GM23338 (cell line): ENCODE data around the gene GATAD2B. TPM values are rescaled to one million over a fixed set of nuclear protein-coding genes. Genes with fewer than 3 reads are reported as not detected.

Experiments used
- ATAC-seq: fragments of 200-7000 bp; cut with Tn5 transposase; 3 replicates; pipeline ENCODE4 v1.9.1; 2020
- DNase-seq: peaks from one replicate; pipeline ENCODE4 v3.0.0-alpha.2; 2015; ENCODE audit warnings: low spot score
- H2AFZ ChIP-seq: fragments of 200-600 bp; sonication (generic); 2 replicates; pipeline ENCODE4 v1.8.0; 2016; ENCODE audit warnings: antibody characterized with exemption, mild to moderate bottlenecking, moderate library complexity
- H3F3A ChIP-seq: fragments of 200-600 bp; sonication (generic); replicated peaks from 2 replicates; pipeline ENCODE4 v1.8.0; 2017; ENCODE audit warnings: antibody characterized with exemption, mixed run types, low read depth
- H3K27ac ChIP-seq: fragments of 200-600 bp; sonication (generic); 2 replicates; pipeline ENCODE4 v1.6.1; 2016; ENCODE audit warnings: low read depth
- H3K27me3 ChIP-seq: fragments of 200-600 bp; sonication (generic); 2 replicates; pipeline ENCODE4 v1.8.0; 2016; ENCODE audit warnings: mild to moderate bottlenecking, mixed run types, moderate library complexity; ENCODE audit not compliant: insufficient read depth
- H3K36me3 ChIP-seq: fragments of 200-600 bp; sonication (generic); 2 replicates; pipeline ENCODE4 v1.8.0; 2016; ENCODE audit warnings: mild to moderate bottlenecking; ENCODE audit not compliant: insufficient read depth
- H3K4me1 ChIP-seq: fragments of 200-600 bp; sonication (generic); 2 replicates; pipeline ENCODE4 v1.8.0; 2016; ENCODE audit warnings: mild to moderate bottlenecking, moderate library complexity; ENCODE audit not compliant: insufficient read depth
- H3K4me2 ChIP-seq: fragments of 200-600 bp; sonication (generic); 2 replicates; pipeline ENCODE4 v1.7.1; 2017; ENCODE audit warnings: mixed run types
- H3K4me3 ChIP-seq: fragments of 200-600 bp; sonication (generic); 2 replicates; pipeline ENCODE4 v1.6.1; 2016; ENCODE audit warnings: mixed run types
- H3K79me2 ChIP-seq: fragments of 200-600 bp; sonication (generic); replicated peaks from 2 replicates; pipeline ENCODE4 v1.8.0; 2017; ENCODE audit warnings: mild to moderate bottlenecking; ENCODE audit not compliant: insufficient read depth
- H3K9me2 ChIP-seq: fragments of 200-600 bp; sonication (generic); 2 replicates; pipeline ENCODE4 v1.8.0; 2017; ENCODE audit not compliant: insufficient read depth
- H4K20me1 ChIP-seq: fragments of 200-600 bp; sonication (generic); replicated peaks from 2 replicates; pipeline ENCODE4 v1.8.0; 2017; ENCODE audit warnings: mild to moderate bottlenecking; ENCODE audit not compliant: insufficient read depth
- H3K27ac Mint-ChIP-seq: 2 replicates; pipeline ENCODE4 v1.8.0; 2020; ENCODE audit warnings: inconsistent platforms, mild to moderate bottlenecking, moderate library complexity, mixed read lengths
- H3K27me3 Mint-ChIP-seq: 3 replicates; pipeline ENCODE4 v1.8.0; 2022; ENCODE audit warnings: low read depth, mild to moderate bottlenecking, moderate library complexity, mixed read lengths, inconsistent platforms; ENCODE audit not compliant: insufficient read depth, poor library complexity
- H3K36me3 Mint-ChIP-seq: 3 replicates; pipeline ENCODE4 v1.8.0; 2021; ENCODE audit warnings: low read depth, mild to moderate bottlenecking, inconsistent platforms, moderate library complexity, mixed read lengths
- H3K4me1 Mint-ChIP-seq: 3 replicates; pipeline ENCODE4 v1.8.0; 2020; ENCODE audit warnings: mild to moderate bottlenecking, inconsistent platforms, mixed read lengths
- H3K4me3 Mint-ChIP-seq: 3 replicates; pipeline ENCODE4 v1.8.0; 2021; ENCODE audit warnings: moderate library complexity, mild to moderate bottlenecking, inconsistent platforms, mixed read lengths
- H3K9me3 Mint-ChIP-seq: 3 replicates; pipeline ENCODE4 v1.8.0; 2020; ENCODE audit warnings: moderate library complexity, mild to moderate bottlenecking, inconsistent platforms, mixed read lengths
- CREB1 ChIP-seq: fragments of 250-450 bp; sonication (Bioruptor Pico); IDR thresholded peaks from 2 replicates; pipeline ENCODE4 v1.5.0; 2020; ENCODE audit warnings: low read depth, mild to moderate bottlenecking, moderate library complexity
- EZH2phosphoT487 ChIP-seq: fragments of 200-600 bp; sonication (generic); IDR thresholded peaks from one replicate; pipeline ENCODE4 v1.8.1; 2018; ENCODE audit warnings: antibody characterized with exemption; ENCODE audit not compliant: unreplicated experiment
- JUNB ChIP-seq: IDR thresholded peaks from one replicate; pipeline ENCODE4 v1.6.1; 2016; ENCODE audit warnings: antibody characterized with exemption; ENCODE audit not compliant: unreplicated experiment
- NANOG ChIP-seq: IDR thresholded peaks from 2 replicates; pipeline ENCODE4 v1.6.1; 2016; ENCODE audit warnings: antibody characterized with exemption, borderline replicate concordance
- STAT1 ChIP-seq: IDR thresholded peaks from one replicate; pipeline ENCODE4 v1.6.1; 2016; ENCODE audit warnings: antibody characterized with exemption; ENCODE audit not compliant: unreplicated experiment
- ZNF114 ChIP-seq: fragments of 250-450 bp; sonication (Bioruptor Pico); IDR thresholded peaks from 2 replicates; pipeline ENCODE4 v1.5.0; 2020; ENCODE audit warnings: mild to moderate bottlenecking, moderate library complexity
- ZNF331 ChIP-seq: fragments of 250-450 bp; sonication (Bioruptor Pico); IDR thresholded peaks from 2 replicates; pipeline ENCODE4 v1.5.0; 2020; ENCODE audit warnings: low read depth, mild to moderate bottlenecking, moderate library complexity
- polyA plus RNA-seq: library from polyadenylated mRNA; unstranded; fragments of >200 nt; fragmentation: Nextera tagmentation; extraction: Ambion mirVana; gene quantifications from 2 replicates; pipeline ENCODE4 v1.2.1, GENCODE V29; 2016
- total RNA-seq: library from RNA; depleted of rRNA; stranded (reverse); fragments of >200 nt; shearing (Covaris generic); gene quantifications from 2 replicates; pipeline ENCODE4 v1.2.3, GENCODE V29; 2014
- TF ChIP-seq, protein P1 (sequence below): IDR thresholded peaks from one replicate; pipeline ENCODE4 v1.6.1; 2018; ENCODE audit warnings: antibody characterized with exemption; ENCODE audit not compliant: unreplicated experiment
- TF ChIP-seq, protein P2 (sequence below): IDR thresholded peaks from 2 replicates; pipeline ENCODE4 v1.6.1; 2016; ENCODE audit warnings: antibody characterized with exemption
- TF ChIP-seq, protein P3 (sequence below), 2 experiments: fragments of 200-600 bp in 1 of 2; sonication (generic) in 1 of 2; conservative IDR thresholded peaks; 2 replicates each; pipeline versions ENCODE4 v1.5.1 to v1.6.1; 2016 to 2017; ENCODE audit warnings: antibody characterized with exemption in 2 of 2, low read depth in 2 of 2, mild to moderate bottlenecking in 2 of 2, moderate library complexity in 1 of 2

The GATAD2B gene
- total and polyA plus RNA-seq, 2 experiments from 2014 or later: 5.2 to 17.8 TPM

DNA sequence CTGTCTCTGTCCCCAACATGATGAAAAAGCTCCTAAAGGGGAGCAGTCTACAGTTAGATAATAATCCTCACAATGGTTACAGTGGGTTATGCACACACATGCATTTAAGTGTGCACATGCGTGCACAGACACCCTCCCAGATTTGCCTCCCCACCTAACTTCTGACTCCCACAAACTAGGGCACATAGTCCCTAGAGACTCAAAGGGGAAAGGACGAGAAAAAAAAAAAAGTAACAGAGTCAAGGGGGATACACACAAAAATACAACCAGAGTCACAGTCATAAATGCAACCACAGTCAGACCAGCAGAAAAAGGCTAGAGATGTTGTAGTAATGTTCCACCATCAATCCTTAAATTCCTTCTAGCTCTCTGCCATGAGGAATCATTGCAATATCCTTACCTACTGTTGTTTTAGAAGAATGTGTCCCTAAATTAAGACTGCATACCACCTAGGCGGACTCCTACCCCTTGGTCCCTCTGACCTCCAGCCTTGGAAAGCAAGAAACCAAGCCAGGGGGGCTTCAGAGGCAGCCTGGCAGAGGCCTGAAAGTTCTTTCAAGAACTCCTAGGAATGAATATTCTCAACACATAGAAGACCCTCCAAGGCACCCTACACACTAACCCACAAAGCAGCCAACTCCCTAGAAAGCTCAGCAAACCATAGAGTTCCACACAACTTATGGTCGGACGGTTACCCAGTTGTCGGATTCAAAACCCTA is 34.4 kb upstream of the GATAD2B start (continued):
- TF ChIP-seq, protein P1, sequence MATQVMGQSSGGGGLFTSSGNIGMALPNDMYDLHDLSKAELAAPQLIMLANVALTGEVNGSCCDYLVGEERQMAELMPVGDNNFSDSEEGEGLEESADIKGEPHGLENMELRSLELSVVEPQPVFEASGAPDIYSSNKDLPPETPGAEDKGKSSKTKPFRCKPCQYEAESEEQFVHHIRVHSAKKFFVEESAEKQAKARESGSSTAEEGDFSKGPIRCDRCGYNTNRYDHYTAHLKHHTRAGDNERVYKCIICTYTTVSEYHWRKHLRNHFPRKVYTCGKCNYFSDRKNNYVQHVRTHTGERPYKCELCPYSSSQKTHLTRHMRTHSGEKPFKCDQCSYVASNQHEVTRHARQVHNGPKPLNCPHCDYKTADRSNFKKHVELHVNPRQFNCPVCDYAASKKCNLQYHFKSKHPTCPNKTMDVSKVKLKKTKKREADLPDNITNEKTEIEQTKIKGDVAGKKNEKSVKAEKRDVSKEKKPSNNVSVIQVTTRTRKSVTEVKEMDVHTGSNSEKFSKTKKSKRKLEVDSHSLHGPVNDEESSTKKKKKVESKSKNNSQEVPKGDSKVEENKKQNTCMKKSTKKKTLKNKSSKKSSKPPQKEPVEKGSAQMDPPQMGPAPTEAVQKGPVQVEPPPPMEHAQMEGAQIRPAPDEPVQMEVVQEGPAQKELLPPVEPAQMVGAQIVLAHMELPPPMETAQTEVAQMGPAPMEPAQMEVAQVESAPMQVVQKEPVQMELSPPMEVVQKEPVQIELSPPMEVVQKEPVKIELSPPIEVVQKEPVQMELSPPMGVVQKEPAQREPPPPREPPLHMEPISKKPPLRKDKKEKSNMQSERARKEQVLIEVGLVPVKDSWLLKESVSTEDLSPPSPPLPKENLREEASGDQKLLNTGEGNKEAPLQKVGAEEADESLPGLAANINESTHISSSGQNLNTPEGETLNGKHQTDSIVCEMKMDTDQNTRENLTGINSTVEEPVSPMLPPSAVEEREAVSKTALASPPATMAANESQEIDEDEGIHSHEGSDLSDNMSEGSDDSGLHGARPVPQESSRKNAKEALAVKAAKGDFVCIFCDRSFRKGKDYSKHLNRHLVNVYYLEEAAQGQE: no peak
- TF ChIP-seq, protein P2, sequence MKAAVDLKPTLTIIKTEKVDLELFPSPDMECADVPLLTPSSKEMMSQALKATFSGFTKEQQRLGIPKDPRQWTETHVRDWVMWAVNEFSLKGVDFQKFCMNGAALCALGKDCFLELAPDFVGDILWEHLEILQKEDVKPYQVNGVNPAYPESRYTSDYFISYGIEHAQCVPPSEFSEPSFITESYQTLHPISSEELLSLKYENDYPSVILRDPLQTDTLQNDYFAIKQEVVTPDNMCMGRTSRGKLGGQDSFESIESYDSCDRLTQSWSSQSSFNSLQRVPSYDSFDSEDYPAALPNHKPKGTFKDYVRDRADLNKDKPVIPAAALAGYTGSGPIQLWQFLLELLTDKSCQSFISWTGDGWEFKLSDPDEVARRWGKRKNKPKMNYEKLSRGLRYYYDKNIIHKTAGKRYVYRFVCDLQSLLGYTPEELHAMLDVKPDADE: no peak
- TF ChIP-seq NANOG (no peak), ZNF114 (CRISPR knock-in tag) (no peak), ZNF331 (no peak), STAT1 (no peak), CREB1 (no peak)
- TF ChIP-seq, protein P3, sequence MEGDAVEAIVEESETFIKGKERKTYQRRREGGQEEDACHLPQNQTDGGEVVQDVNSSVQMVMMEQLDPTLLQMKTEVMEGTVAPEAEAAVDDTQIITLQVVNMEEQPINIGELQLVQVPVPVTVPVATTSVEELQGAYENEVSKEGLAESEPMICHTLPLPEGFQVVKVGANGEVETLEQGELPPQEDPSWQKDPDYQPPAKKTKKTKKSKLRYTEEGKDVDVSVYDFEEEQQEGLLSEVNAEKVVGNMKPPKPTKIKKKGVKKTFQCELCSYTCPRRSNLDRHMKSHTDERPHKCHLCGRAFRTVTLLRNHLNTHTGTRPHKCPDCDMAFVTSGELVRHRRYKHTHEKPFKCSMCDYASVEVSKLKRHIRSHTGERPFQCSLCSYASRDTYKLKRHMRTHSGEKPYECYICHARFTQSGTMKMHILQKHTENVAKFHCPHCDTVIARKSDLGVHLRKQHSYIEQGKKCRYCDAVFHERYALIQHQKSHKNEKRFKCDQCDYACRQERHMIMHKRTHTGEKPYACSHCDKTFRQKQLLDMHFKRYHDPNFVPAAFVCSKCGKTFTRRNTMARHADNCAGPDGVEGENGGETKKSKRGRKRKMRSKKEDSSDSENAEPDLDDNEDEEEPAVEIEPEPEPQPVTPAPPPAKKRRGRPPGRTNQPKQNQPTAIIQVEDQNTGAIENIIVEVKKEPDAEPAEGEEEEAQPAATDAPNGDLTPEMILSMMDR (conservative IDR thresholded peaks at IDR 0.05; ENCODE audit: low read depth in 2 of 2): no peak

DNA sequence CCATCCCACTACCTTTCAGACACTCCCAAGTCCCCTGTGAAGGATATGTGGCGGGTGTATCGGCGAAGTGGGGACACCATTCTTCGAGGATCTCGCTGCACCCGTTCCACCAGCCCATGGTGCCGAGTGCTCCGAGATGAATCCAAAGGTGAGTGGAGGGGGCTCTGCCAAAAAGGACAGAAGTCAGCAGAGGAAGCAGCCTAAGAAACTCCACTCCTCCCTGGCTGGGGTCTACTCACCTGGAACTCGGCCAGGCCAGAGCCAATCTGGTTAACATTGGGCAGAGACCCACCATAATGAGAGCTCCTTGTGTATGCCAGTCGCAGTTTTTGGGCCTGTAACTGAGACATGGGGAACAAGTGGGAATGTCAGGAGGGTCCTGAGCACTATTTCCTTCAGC is 32.1 kb upstream of the GATAD2B start:
- no peak overlapping the region for H3K4me3 ChIP-seq
- Mint-ChIP-seq H3K4me1 (peaks cover 26% of the 10 kb centered on the region), H3K27me3 (peaks cover 24% of the 10 kb centered on the region), H3K36me3 (peaks cover 41% of the 10 kb centered on the region), H3K9me3 (peaks cover 3% of the 10 kb centered on the region; the same call in 2 of the 3 replicates), H3K27ac (no peak overlapping the region), H3K4me3 (no peak overlapping the region)
- peaks cover 14% of the 10 kb centered on the region for H3F3A ChIP-seq
- no peaks in the 10 kb centered on the region for H3K9me2 ChIP-seq
- H3K27ac ChIP-seq: no peak overlapping the region
- DNase-seq (no peak), ATAC-seq (no peak)
- H3K27me3 ChIP-seq: no peaks in the 10 kb centered on the region
- no peak overlapping the region for H2AFZ ChIP-seq
- TF ChIP-seq JUNB (no peak), ZNF114 (CRISPR knock-in tag) (no peak), CREB1 (no peak), EZH2phosphoT487 (no peak), NANOG (no peak), ZNF331 (no peak), STAT1 (no peak)
- TF ChIP-seq, protein P2: no peak
- peaks cover 7% of the 10 kb centered on the region; the same call in 1 of the 2 replicates for H3K36me3 ChIP-seq
- peaks cover 50% of the 10 kb centered on the region for H3K79me2 ChIP-seq
- H3K4me1 ChIP-seq: peaks cover 11% of the 10 kb centered on the region
- H3K4me2 ChIP-seq: no peak overlapping the region
- H4K20me1 ChIP-seq: peaks cover 34% of the 10 kb centered on the region
